CD4-positive, alpha-beta T cell treated with Interleukin-21 for 1 hour (primary cell): ENCODE results near the gene SPIN3.
"Not testable (repeated sequence)": the region's sequence is repeated elsewhere in the genome, so short reads cannot be mapped to it uniquely, and the experiment has no call there.

ENCODE experiments used
- DNase-seq: peaks from one replicate; pipeline ENCODE4 v3.0.0-alpha.2; 2020

The SPIN3 gene

GRCh38 chrX:56995271-56995994 is at the start of gene SPIN3:
SPIN3 (minus strand) TSS chrX:56995541; CDS start chrX:56994947, 594 bp downstream.
- DNase-seq = peak; percentile 60

DNA sequence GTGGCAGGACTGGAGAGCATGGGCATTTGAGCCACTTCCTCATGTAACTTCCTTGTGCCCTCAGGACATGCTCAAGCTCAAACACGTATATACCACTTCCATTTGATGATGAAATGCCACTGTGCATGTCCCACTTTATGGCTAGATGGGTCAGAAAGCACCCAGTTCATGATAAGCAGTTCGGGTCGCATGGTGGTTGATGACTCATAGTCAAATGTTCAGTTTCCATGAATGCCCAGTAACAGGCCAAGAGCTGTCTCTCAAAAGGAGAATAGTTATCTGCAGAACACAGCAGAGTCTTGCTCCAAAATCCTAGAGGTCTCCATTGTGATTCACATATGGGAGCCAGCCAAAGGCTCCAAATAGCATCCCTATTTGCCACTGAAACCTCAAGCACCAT is 48.9 kb upstream of the SPIN3 start:
- no peak for DNase-seq

DNA sequence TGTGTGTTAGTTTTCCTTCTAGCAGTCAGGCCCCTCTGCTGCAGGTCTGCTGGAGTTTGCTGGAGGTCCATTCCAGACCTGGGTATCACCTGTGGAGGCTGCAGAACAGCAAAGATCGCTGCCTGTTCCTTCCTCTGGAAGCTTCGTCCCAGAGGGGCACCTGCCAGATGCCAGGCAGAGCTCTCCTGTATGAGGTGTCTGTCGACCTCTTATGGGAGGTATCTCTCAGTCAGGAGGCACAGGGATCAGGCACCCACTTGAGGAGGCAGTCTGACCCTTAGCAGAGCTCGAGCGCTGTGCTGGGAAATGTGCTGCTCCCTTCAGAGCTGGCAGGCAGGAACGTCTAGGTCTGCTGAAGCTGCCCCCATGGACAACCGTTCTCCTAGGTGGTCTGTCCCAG is 41.9 kb upstream of the SPIN3 start:
- DNase-seq = not testable (repeated sequence)

DNA sequence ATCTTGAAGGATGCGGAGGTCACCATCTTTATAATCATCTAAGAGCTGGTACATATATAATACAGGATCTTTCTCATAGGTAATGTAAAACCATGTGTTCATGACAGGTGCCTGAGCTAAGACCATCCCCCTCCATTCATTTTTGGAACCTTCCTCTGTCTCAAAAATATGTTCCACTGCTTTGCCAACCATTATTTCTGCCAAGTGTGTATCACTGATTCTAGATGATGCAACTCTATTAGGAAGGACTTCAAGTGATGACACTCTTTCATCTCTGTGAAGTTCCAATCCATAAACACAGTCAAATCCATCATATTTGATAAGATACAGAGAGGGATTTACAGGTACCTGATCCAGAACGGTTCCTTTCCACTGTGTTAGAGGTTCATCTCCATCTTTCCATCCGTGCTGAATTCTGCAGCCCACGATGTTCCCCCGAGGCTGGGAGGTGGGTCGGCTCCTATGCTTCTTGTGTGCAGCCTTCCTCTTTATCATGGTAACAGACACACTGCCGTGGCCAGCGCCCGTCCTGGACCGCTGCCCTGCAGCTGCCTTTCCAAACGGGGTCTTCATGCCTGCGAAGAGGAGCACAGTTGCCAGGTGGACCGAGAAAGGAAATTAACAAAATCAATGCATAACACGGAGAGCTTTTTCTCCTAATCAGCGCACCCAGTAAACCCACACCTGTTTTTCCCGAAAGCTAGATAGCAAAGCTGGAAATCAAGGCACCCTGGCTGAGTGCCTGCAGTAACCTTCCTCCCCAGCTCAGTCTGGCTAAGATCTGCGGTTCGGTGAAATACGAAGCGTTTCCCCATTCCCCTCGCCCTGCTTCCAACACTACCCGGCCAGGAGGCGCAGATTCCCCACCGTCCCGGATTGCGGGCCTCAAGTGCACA is 718 bp downstream of the SPIN3 start:
- DNase-seq = no peak

GRCh38 chrX:56987741-56988140 is 7.6 kb downstream of the SPIN3 start:
- no peak for DNase-seq

DNA sequence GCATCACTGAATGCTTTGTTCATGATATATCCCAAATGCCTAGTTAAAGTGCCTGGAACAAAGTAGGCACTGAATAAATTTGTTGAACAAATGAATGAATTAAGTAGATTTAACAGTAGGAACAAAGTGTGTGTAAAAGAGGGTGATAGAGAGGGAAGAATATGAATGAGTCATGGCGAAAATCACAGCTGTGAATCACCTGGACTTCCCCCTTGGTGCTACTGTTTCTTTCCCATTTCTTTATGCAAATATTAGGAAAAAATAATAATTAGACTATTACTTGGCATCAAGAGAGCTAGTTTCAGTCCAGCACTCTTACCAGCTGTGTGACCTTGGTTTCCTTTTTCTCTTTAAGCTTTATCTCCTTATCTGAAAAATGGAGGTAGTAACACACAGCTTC is 9.2 kb downstream of the SPIN3 start:
- DNase-seq = no peak

DNA sequence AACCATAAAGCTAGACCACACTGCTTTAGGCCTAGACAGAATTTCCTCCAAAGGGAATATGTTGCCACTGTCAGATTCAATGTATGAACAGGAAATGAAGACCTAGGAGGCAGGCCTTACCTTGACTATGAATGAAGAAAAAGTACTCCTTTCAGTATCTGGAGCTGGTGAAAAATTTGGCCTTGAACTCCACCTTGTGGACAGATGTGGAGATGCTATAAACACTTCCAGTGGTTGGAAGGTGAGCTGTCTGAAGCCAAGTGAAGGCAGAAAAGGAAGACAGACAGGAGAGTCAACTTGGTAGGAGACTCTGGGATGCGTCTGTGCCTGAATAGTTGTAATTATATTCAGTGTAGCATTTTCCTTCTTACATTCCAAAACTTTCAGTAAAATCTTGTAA is 17.2 kb downstream of the SPIN3 start:
- peak; percentile 65 for DNase-seq

GRCh38 chrX:56975611-56976010 is 19.7 kb downstream of the SPIN3 start:
- no peak for DNase-seq

- no peak for DNase-seq
Measured at GRCh38 chrX:56974408-56974807, 20.9 kb downstream of the SPIN3 start.

DNA sequence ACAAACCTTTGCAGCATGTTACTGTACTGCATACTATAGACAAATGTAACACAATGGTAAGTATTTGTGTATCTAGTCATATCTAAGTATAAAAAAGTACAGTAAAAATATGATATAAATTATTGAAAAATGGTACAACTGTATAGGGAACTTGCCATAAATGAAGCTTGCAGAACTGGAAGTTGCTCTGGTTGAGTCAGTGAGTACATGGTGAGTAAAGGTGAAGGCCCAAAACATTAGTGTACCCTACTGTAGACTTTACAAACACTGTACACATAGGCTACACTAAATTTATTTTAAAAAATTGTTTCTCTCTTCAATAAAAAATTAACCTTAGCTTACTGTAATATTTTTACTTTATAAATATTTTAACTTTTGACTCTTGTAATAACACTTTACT is 25.8 kb downstream of the SPIN3 start:
- DNase-seq = no peak

DNA sequence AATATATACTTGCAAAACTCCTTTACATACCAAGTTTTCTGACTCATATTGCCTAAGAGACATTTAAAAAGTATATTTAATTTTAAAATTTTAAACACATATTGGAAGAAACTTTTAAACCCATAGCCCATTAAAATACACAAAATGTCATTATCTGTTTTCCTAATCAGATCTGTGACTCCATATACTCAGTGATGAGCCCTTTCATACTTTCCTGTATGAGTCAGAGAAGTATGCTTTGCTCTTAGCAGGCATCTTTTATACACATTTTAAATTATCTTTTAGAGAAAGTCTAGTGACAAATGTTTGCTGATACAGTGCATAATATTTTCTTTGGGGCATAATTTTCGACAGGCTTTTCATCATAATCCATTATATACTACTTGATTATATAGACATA is 26.4 kb downstream of the SPIN3 start:
- no peak for DNase-seq

GRCh38 chrX:56963377-56963776 is 32.0 kb downstream of the SPIN3 start:
- peak; percentile 36 for DNase-seq

DNA sequence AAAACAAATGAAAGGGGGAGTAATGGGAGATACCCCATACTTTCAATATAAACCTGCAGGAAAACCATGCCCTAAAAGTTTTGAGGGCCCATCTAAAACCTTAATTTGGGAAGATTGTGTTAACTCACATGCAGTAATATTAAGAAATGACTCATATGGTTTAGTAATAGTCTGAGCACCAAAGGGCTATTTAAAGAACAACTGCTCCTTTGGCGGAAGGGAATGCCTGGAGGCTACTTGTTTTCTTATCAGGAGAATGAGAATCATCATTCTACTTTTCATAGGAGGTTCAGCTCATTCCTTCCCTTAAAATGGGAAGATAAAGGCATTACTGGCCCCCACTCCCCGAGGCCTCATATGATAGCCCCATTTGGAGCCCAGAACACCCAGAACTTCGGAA is 47.6 kb downstream of the SPIN3 start:
- no peak for DNase-seq

DNA sequence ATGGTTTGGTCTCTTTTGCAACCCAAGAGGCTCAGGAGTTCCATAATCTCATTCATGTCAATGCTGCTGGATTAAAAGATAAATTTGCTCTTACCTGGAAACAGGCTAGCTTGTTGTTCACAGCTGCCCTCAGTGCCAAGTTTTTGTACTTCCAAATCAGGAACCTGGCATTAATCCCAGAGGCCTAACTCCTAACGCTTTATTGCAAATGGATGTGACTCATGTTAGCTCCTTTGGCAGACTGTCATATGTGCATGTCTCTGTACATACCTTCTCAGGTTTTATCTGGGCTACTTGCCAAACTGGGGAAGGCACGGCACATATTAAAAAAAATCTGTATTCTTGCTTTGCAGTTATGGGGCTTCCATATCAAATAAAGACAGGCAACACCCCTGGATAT is 49.1 kb downstream of the SPIN3 start:
- not testable (repeated sequence) for DNase-seq

- not testable (repeated sequence) for DNase-seq
Measured at GRCh38 chrX:56945226-56945625, 50.1 kb downstream of the SPIN3 start.

GRCh38 chrX:56943264-56943663 is 52.1 kb downstream of the SPIN3 start:
- no peak for DNase-seq
